ENCODE data around the gene KRAS.

KRAS gene

GRCh38 chr12:25250744-25251730 lies at the start of gene KRAS:
Gene KRAS, minus strand, starts transcription at chr12:25250929.
- DNase-seq: peak; percentile 88 to 91

- DNase-seq: no peak
Observed at GRCh38 chr12:25296381-25296780, 45.7 kb upstream of the KRAS start.

GRCh38 chr12:25295361-25295760 lies 44.6 kb upstream of the KRAS start:
- no peak for DNase-seq

- DNase-seq: no peak
Observed at GRCh38 chr12:25293653-25294052, 42.9 kb upstream of the KRAS start.

GRCh38 chr12:25292810-25293221 lies 42.1 kb upstream of the KRAS start:
- DNase-seq: peak in 1 of 2 experiments; percentile 24

GRCh38 chr12:25287610-25288009 lies 36.9 kb upstream of the KRAS start:
- no peak for DNase-seq

- DNase-seq: no peak
Observed at GRCh38 chr12:25286837-25287236, 36.1 kb upstream of the KRAS start.

GRCh38 chr12:25284024-25284423 lies 33.3 kb upstream of the KRAS start:
- DNase-seq: no peak

GRCh38 chr12:25283006-25283405 lies 32.3 kb upstream of the KRAS start:
- no peak for DNase-seq

GRCh38 chr12:25280082-25280481 lies 29.4 kb upstream of the KRAS start:
- DNase-seq: no peak

GRCh38 chr12:25278269-25278668 lies 27.5 kb upstream of the KRAS start:
- no peak for DNase-seq

- DNase-seq: peak; percentile 80 to 83
Observed at GRCh38 chr12:25276199-25276937, 25.6 kb upstream of the KRAS start.

GRCh38 chr12:25271486-25272098 lies 20.9 kb upstream of the KRAS start:
- no peak for DNase-seq

- no peak for DNase-seq
Observed at GRCh38 chr12:25269701-25270100, 19.0 kb upstream of the KRAS start.

- no peak for DNase-seq
Observed at GRCh38 chr12:25266497-25266896, 15.8 kb upstream of the KRAS start.

- no peak for DNase-seq
Observed at GRCh38 chr12:25264862-25265261, 14.1 kb upstream of the KRAS start.

- DNase-seq: no peak
Observed at GRCh38 chr12:25264114-25264513, 13.4 kb upstream of the KRAS start.

- no peak for DNase-seq
Observed at GRCh38 chr12:25263594-25263993, 12.9 kb upstream of the KRAS start.

GRCh38 chr12:25262389-25263074 lies 11.8 kb upstream of the KRAS start:
- no peak for DNase-seq

- DNase-seq: no peak
Observed at GRCh38 chr12:25257590-25258324, 7.0 kb upstream of the KRAS start.

- no peak for DNase-seq
Observed at GRCh38 chr12:25256826-25257225, 6.1 kb upstream of the KRAS start.

GRCh38 chr12:25256005-25256404 lies 5.3 kb upstream of the KRAS start:
- no peak for DNase-seq

Measured in activated CD4-positive, alpha-beta T cell treated with anti-CD3 and anti-CD28 coated beads, Interleukin-2, amount 50 U/mL, for 48 hours (primary cell).